NB4 (cell line): ENCODE measurements around the gene ZNF366.

Experiments used
- POLR2A ChIP-seq: IDR thresholded peaks from 2 replicates; pipeline ENCODE4 v1.6.1; 2011; ENCODE audit warnings: mild to moderate bottlenecking; ENCODE audit not compliant: insufficient read length; ENCODE audit errors: extremely low read depth
- TF ChIP-seq, protein P1 (sequence below): IDR thresholded peaks from one replicate; pipeline ENCODE4 v1.5.1; 2012; ENCODE audit warnings: low read depth, low read length

DNA sequence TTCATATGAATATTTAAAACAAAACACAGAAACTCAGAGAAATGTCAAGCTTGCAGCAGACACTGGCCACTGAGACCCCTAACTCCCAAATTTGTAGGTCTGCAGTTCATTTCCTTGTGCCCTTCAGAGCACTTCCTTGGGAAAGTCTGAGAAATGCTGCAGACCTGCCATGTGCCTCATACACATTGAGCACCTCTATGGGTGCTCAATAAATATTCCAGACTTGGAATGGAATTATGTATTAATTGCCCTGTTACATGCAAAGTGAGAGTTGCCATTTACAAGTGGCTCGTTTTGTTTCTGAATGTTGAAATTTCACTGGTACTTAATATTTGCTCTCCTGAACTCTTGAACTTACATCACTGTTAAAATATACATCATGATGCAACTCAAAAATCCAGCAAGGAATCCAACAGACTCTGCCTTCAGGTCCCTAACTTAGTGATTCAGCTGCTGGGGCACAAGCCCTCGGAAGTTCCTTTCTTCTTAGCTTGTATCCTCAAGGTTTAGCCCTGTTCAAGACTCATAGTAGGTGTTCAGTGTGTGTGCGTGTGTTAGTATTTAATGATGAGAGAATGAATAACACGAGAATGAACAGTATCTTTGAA lies 96.4 kb downstream of the ZNF366 start:
- TF ChIP-seq, protein P1, sequence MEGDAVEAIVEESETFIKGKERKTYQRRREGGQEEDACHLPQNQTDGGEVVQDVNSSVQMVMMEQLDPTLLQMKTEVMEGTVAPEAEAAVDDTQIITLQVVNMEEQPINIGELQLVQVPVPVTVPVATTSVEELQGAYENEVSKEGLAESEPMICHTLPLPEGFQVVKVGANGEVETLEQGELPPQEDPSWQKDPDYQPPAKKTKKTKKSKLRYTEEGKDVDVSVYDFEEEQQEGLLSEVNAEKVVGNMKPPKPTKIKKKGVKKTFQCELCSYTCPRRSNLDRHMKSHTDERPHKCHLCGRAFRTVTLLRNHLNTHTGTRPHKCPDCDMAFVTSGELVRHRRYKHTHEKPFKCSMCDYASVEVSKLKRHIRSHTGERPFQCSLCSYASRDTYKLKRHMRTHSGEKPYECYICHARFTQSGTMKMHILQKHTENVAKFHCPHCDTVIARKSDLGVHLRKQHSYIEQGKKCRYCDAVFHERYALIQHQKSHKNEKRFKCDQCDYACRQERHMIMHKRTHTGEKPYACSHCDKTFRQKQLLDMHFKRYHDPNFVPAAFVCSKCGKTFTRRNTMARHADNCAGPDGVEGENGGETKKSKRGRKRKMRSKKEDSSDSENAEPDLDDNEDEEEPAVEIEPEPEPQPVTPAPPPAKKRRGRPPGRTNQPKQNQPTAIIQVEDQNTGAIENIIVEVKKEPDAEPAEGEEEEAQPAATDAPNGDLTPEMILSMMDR, result no peak
- TF ChIP-seq POLR2A, result no peak
